ENCODE results near the gene KCNJ9.

KCNJ9 gene

DNA sequence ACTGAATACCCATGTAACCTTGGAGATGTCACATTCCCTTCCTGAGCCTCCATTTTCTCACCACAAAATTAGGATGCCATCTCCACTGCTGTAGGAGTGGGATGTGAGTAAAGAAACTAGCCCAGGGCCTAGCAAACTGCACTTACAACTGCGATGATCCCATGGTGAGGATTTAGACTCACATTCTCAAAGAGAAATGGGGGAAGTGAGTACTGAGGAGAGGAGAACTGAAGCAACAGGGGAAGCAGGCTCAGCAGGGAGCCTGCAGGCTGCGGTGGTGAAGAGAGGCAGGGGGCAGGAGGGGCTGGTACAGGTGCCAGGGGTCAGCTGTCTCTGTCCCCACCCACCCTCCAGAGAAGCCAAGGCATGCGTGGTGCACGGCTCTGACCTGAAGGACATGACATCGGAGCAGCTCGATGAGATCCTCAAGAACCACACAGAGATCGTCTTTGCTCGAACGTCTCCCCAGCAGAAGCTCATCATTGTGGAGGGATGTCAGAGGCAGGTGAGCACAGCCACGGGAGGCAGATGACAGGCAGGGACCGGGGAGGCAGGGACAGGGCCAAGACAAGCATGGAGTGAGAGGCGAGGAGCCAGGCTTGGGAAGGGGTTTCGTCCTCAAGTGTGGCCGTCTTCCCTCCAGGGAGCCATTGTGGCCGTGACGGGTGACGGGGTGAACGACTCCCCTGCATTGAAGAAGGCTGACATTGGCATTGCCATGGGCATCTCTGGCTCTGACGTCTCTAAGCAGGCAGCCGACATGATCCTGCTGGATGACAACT lies 53.6 kb downstream of the KCNJ9 start:
- DNase-seq (ENCODE audit: low spot score) = no peak
- TF ChIP-seq, protein P1, sequence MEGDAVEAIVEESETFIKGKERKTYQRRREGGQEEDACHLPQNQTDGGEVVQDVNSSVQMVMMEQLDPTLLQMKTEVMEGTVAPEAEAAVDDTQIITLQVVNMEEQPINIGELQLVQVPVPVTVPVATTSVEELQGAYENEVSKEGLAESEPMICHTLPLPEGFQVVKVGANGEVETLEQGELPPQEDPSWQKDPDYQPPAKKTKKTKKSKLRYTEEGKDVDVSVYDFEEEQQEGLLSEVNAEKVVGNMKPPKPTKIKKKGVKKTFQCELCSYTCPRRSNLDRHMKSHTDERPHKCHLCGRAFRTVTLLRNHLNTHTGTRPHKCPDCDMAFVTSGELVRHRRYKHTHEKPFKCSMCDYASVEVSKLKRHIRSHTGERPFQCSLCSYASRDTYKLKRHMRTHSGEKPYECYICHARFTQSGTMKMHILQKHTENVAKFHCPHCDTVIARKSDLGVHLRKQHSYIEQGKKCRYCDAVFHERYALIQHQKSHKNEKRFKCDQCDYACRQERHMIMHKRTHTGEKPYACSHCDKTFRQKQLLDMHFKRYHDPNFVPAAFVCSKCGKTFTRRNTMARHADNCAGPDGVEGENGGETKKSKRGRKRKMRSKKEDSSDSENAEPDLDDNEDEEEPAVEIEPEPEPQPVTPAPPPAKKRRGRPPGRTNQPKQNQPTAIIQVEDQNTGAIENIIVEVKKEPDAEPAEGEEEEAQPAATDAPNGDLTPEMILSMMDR (IDR thresholded peaks at IDR 0.05; ENCODE audit: extremely low read depth, missing control alignments) = no peak

- TF ChIP-seq, protein P1 (IDR thresholded peaks at IDR 0.05; ENCODE audit: extremely low read depth, missing control alignments) = no peak
- no peak for DNase-seq (ENCODE audit: low spot score)
These were observed 55.0 kb downstream of the KCNJ9 start for GRCh38 chr1:160136121-160136925.

DNA sequence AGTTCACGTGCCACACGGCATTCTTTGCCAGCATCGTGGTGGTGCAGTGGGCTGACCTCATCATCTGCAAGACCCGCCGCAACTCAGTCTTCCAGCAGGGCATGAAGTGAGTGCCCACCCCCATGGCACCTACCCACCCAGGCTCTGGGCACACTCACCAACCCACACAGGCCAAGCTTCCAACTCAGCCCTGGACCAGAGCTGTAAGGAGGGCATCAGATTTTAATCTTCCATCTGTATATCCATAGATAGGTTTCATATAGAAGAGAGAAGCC lies 55.5 kb downstream of the KCNJ9 start:
- DNase-seq (ENCODE audit: low spot score) = no peak
- TF ChIP-seq, protein P1 (IDR thresholded peaks at IDR 0.05; ENCODE audit: extremely low read depth, missing control alignments) = no peak

DNA sequence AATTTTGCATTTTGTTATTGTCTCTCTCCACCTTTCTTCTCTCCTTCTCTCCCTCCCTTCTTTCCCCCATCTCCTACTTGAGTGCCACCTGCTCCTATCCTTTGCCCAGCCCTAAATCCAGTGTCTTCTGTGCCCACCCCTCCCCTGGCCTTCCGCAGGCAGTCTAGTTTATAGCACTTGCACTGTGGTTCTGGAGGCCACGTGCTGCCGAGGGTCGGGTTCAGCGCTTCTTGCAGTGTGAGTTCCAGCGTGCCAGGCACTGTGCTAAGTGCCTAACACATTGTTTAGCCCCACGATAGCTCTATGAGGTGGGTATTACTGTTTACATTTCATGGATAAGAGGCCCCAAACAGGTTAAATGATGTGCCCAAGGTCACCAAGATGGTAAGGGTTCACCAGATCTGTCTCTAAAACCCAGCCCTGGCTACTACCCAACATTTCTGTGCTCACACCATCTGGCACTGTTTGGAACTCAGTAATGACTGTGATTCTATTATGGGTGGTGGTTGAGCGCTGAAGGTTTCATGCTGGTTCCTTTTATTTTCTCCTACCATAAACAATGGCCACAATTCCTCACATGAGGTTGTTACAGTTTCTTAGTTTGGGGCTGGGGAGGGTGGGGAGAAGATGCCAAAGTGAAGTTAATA lies 56.0 kb downstream of the KCNJ9 start:
- TF ChIP-seq, protein P1 (IDR thresholded peaks at IDR 0.05; ENCODE audit: extremely low read depth, missing control alignments) = no peak
- no peak for DNase-seq (ENCODE audit: low spot score)

- TF ChIP-seq, protein P1 (IDR thresholded peaks at IDR 0.05; ENCODE audit: extremely low read depth, missing control alignments) = no peak
- DNase-seq (ENCODE audit: low spot score) = no peak
These were observed 58.5 kb downstream of the KCNJ9 start for GRCh38 chr1:160139840-160140239.
